ENCODE results near the gene CACNA1S. TPM values are rescaled to one million over a fixed set of nuclear protein-coding genes. Genes with fewer than 3 reads are reported as not detected.

The CACNA1S gene
- total RNA-seq, 2 donors from 2014 or later = not detected

DNA sequence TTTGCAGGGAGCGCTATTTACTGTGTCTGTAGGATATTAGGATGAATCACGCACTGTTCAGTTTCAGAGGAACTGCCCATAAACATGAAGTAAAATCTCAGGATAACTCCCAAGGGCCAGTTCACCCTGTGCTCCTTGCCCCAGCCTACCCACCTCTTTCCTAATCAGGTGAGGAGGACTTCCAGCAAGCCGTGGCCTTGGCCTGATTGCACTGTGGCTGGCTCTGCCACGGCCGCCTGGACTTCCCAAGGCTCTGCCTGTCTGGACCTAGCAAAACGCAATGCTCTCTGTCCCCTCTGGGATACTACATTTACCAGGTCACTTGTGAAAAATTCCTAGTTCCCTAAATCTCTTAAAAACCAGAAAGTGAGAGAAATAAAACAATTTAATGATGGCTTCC, 22.2 kb upstream of the CACNA1S start:
- Histone ChIP-seq H3K27me3 (no peaks in the 10 kb centered on the region), H3K4me1 (peaks cover 0 to 13% of the 10 kb centered on the region in 2 donors), H3K9me3 (no peaks in the 10 kb centered on the region), H3K36me3 (peaks cover 14% of the 10 kb centered on the region), H3K27ac (no peak overlapping the region), H3K4me3 (no peak overlapping the region)
- DNase-seq (ENCODE audit: low spot score) = no peak
- TF ChIP-seq, protein P1, sequence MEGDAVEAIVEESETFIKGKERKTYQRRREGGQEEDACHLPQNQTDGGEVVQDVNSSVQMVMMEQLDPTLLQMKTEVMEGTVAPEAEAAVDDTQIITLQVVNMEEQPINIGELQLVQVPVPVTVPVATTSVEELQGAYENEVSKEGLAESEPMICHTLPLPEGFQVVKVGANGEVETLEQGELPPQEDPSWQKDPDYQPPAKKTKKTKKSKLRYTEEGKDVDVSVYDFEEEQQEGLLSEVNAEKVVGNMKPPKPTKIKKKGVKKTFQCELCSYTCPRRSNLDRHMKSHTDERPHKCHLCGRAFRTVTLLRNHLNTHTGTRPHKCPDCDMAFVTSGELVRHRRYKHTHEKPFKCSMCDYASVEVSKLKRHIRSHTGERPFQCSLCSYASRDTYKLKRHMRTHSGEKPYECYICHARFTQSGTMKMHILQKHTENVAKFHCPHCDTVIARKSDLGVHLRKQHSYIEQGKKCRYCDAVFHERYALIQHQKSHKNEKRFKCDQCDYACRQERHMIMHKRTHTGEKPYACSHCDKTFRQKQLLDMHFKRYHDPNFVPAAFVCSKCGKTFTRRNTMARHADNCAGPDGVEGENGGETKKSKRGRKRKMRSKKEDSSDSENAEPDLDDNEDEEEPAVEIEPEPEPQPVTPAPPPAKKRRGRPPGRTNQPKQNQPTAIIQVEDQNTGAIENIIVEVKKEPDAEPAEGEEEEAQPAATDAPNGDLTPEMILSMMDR (IDR thresholded peaks at IDR 0.05) = no peak

GRCh38 chr1:201131398-201131797, 19.2 kb upstream of the CACNA1S start:
- no peak overlapping the region for H3K4me3 ChIP-seq
- TF ChIP-seq, protein P1 (IDR thresholded peaks at IDR 0.05) = no peak
- no peaks in the 10 kb centered on the region for H3K27me3 ChIP-seq
- no peak overlapping the region for H3K27ac ChIP-seq
- H3K9me3 ChIP-seq = no peaks in the 10 kb centered on the region
- DNase-seq (ENCODE audit: low spot score) = no peak
- H3K36me3 ChIP-seq = peaks cover 6% of the 10 kb centered on the region
- no peaks in the 10 kb centered on the region for H3K4me1 ChIP-seq

DNA sequence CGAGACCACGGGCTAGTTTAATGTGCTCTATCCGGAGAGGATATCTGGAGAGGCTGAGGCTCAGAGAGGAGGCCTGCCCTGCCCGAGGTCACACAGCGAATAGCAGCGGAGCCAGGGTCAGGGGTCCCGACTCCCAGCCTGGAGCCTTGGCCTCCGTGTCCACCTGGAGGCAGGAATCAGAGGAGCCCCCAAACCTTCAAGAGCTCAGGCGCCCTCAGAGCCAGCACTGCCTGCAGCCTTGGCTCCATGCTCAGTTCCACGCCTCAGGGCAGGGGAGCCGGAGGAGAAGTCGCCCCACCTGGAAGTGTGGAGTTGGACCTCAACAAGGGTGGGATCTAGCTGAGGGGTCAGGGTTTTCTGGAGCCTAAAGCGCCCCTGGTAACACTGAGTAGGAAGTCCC, 16.7 kb upstream of the CACNA1S start:
- no peaks in the 10 kb centered on the region for H3K4me1 ChIP-seq
- H3K27me3 ChIP-seq = no peaks in the 10 kb centered on the region
- no peaks in the 10 kb centered on the region for H3K36me3 ChIP-seq
- TF ChIP-seq, protein P1 (IDR thresholded peaks at IDR 0.05) = no peak
- H3K27ac ChIP-seq = no peak overlapping the region
- DNase-seq (ENCODE audit: low spot score) = no peak
- no peaks in the 10 kb centered on the region for H3K9me3 ChIP-seq
- no peak overlapping the region for H3K4me3 ChIP-seq

DNA sequence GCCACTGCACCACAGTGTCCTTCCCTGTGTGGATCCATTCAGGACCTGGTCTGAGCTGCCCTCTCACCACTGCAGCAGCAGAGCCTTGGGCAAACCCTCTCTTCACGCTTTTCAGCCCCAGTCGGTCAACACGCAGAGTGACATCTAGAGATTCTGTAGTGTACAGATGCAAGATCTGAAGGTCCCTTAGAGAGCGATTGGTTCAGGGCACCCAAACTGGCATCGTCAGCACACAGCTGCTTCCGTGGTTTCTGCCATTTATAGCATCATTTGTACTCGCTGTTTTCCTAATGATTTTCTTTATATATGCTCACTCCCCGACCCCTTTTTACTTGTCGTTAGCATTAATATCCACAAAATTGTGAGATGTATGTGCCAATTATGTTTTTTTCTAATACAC, 16.2 kb upstream of the CACNA1S start:
- Histone ChIP-seq H3K9me3 (no peaks in the 10 kb centered on the region), H3K4me3 (no peak overlapping the region), H3K36me3 (no peaks in the 10 kb centered on the region), H3K27ac (no peak overlapping the region), H3K27me3 (no peaks in the 10 kb centered on the region), H3K4me1 (no peaks in the 10 kb centered on the region)
- TF ChIP-seq, protein P1 (IDR thresholded peaks at IDR 0.05) = no peak
- DNase-seq (ENCODE audit: low spot score) = no peak

- no peak overlapping the region for H3K4me3 ChIP-seq
- H3K36me3 ChIP-seq = no peaks in the 10 kb centered on the region
- TF ChIP-seq, protein P1 (IDR thresholded peaks at IDR 0.05) = no peak
- H3K9me3 ChIP-seq = no peaks in the 10 kb centered on the region
- no peaks in the 10 kb centered on the region for H3K27me3 ChIP-seq
- no peak for DNase-seq (ENCODE audit: low spot score)
- H3K4me1 ChIP-seq = no peaks in the 10 kb centered on the region
- H3K27ac ChIP-seq = no peak overlapping the region
These were observed 15.7 kb upstream of the CACNA1S start for GRCh38 chr1:201127755-201128455.

All from right atrium auricular region (tissue), 2 donors.